ENCODE measurements around the gene FAM118B. TPM values are rescaled to one million over a fixed set of nuclear protein-coding genes. Genes with fewer than 3 reads are reported as not detected.

FAM118B gene
- total and polyA plus RNA-seq, 2 of the 8 experiments (the other 6 are each of a cell fraction or from before 2014, with no cell fraction given): 25.3 to 48.3 TPM

GRCh38 chr11:126176853-126177470 is 34.6 kb upstream of the FAM118B start:
- no peak overlapping the region for H3K4ac ChIP-seq (replicated peaks; ENCODE audit: insufficient read length, low read depth, low read length)
- H3K79me1 ChIP-seq (ENCODE audit: low read depth, low read length): no peaks in the 10 kb centered on the region
- no peak overlapping the region for H2AK5ac ChIP-seq (ENCODE audit: low read depth, low read length)
- no peak overlapping the region for H3K56ac ChIP-seq (replicated peaks; ENCODE audit: insufficient read length, low read depth, low read length)
- H2BK20ac ChIP-seq (ENCODE audit: low read length): no peak overlapping the region
- TF ChIP-seq TAF7 (optimal IDR thresholded peaks at IDR 0.05; ENCODE audit: borderline replicate concordance, low read depth, low read length) (no peak), RXRA (IDR thresholded peaks at IDR 0.05; ENCODE audit: insufficient read depth, low read depth, low read length) (no peak), SRF (IDR thresholded peaks at IDR 0.05; ENCODE audit: low read depth, low read length) (no peak), CTBP2 (IDR thresholded peaks at IDR 0.05; ENCODE audit: borderline replicate concordance, insufficient read depth, insufficient read length, low read length) (no peak), CEBPB (IDR thresholded peaks at IDR 0.05; ENCODE audit: low read depth, low read length) (no peak), KDM5A (IDR thresholded peaks at IDR 0.05; ENCODE audit: low read length) (no peak), EZH2 (IDR thresholded peaks at IDR 0.05; ENCODE audit: low read depth, low read length, severe bottlenecking) (no peak)
- H4K8ac ChIP-seq (ENCODE audit: extremely low read depth, insufficient read depth, low read length): no peak overlapping the region
- H4K91ac ChIP-seq (replicated peaks; ENCODE audit: insufficient read length, low read length): no peak overlapping the region
- no peak overlapping the region for H2BK12ac ChIP-seq (ENCODE audit: low read depth, low read length)
- H3K36me3 ChIP-seq (ENCODE audit: control insufficient read depth in 2 of 4, insufficient read depth in 4 of 4, low read length in 3 of 4): no peaks in the 10 kb centered on the region
- POLR2A ChIA-PET (ENCODE audit: partially characterized antibody): interaction anchor here (1.3 kb wide), 1 partner anchor 27 kb away, joined by 4 read pairs; no protein-coding TSS in a partner anchor
- H2BK5ac ChIP-seq (ENCODE audit: low read depth, low read length): no peak overlapping the region
- no peak overlapping the region for H2AFZ ChIP-seq (ENCODE audit: low read length)
- H3K23ac ChIP-seq (ENCODE audit: insufficient read length): no peak overlapping the region
- no peak overlapping the region for H2BK15ac ChIP-seq (ENCODE audit: low read length)
- no peak overlapping the region for H3K27ac ChIP-seq (ENCODE audit: low read depth, low read length)
- peaks cover 0 to 1% of the 10 kb centered on the region in 2 experiments for H4K20me1 ChIP-seq (replicated peaks in 1 of 2; ENCODE audit: control insufficient read depth in 1 of 2, insufficient read depth in 2 of 2, low read length in 2 of 2)
- 87% methylated on average over 8 of the region's 8 CpGs; no CpG with 5 or more reads in 1 of the 2 experiments for WGBS, 2 experiments (ENCODE audit: extremely low coverage in 1 of 2, insufficient coverage in 1 of 2, insufficient read length in 1 of 2, insufficient replicate concordance in 2 of 2, low coverage in 1 of 2, low lambda C conversion rate in 2 of 2, missing lambda C conversion rate in 1 of 2)
- H2BK120ac ChIP-seq (replicated peaks; ENCODE audit: low read depth, low read length): no peak overlapping the region
- H3K4me2 ChIP-seq (ENCODE audit: insufficient read depth in 1 of 2, low read depth in 2 of 2, low read length in 2 of 2): no peak overlapping the region
- no peak overlapping the region for H3K14ac ChIP-seq (ENCODE audit: insufficient read length)
- H3K23me2 ChIP-seq (ENCODE audit: low read depth, low read length): no peaks in the 10 kb centered on the region; the same call in 1 of the 2 replicates
- CTCF ChIA-PET (ENCODE audit: partially characterized antibody): interaction anchor here (1.2 kb wide), 2 partner anchors 10 to 26 kb away, joined by 3 to 4 read pairs; no protein-coding TSS in a partner anchor
- no peaks in the 10 kb centered on the region for H3K27me3 ChIP-seq (replicated peaks in 1 of 4; ENCODE audit: control insufficient read depth in 3 of 4, extremely low read depth in 1 of 4, insufficient read depth in 3 of 4, low read length in 3 of 4)
- no peaks in the 10 kb centered on the region for H3K79me2 ChIP-seq (ENCODE audit: control insufficient read depth in 1 of 2, insufficient read depth in 2 of 2, low read length in 2 of 2)
- no peaks in the 10 kb centered on the region for H3K4me1 ChIP-seq (replicated peaks in 1 of 4; ENCODE audit: control insufficient read depth in 3 of 4, insufficient read depth in 4 of 4, low read length in 3 of 4)
- DNase-seq (ENCODE audit: low read depth in 1 of 2, low spot score in 2 of 2) (no peak), FAIRE-seq (no peak)
- no peak overlapping the region for H3K9ac ChIP-seq (replicated peaks in 1 of 4; ENCODE audit: extremely low read depth in 1 of 4, low read depth in 3 of 4, low read length in 3 of 4)
- H3K4me3 ChIP-seq (ENCODE audit: extremely low read depth in 1 of 4, insufficient read depth in 2 of 4, low read depth in 3 of 4, low read length in 4 of 4): no peak overlapping the region
- no peaks in the 10 kb centered on the region for H3K9me3 ChIP-seq (ENCODE audit: insufficient read depth in 2 of 2, low read depth in 1 of 2, low read length in 1 of 2)
- no peak overlapping the region for H3K18ac ChIP-seq (ENCODE audit: extremely low read depth, low read length)
- H4K5ac ChIP-seq (ENCODE audit: insufficient read length, low read depth, low read length): no peak overlapping the region
